NB4 (cell line): ENCODE results near the gene TRMU.

Source experiments
- MYC ChIP-seq: IDR thresholded peaks from 2 replicates; pipeline ENCODE4 v1.6.1; 2011; ENCODE audit warnings: low read depth, low read length
- POLR2A ChIP-seq: IDR thresholded peaks from 2 replicates; pipeline ENCODE4 v1.6.1; 2011; ENCODE audit warnings: mild to moderate bottlenecking; ENCODE audit not compliant: insufficient read length; ENCODE audit errors: extremely low read depth
- TF ChIP-seq, protein P1 (sequence below): IDR thresholded peaks from one replicate; pipeline ENCODE4 v1.5.1; 2012; ENCODE audit warnings: low read depth, low read length

DNA sequence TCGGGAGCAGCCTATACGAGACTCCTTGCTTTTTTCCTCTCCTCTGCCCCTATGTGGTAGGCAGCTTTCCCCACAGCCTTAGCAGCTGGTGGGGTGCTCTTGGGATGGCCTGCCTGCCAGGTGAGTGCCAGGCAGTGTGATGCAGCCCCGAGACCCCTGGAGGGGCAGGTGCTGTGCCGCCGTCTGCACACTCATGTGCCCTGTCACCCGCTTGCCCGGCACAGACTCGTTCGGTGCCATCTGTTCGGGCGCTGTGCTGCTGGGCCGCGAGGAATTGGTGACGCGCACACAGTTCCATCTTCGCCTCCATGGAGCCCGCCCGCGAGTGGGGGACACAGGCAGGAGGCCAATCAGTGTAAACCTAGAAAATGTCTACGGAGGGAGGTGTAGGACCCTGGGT lies 15.1 kb downstream of the TRMU start:
- TF ChIP-seq, protein P1, sequence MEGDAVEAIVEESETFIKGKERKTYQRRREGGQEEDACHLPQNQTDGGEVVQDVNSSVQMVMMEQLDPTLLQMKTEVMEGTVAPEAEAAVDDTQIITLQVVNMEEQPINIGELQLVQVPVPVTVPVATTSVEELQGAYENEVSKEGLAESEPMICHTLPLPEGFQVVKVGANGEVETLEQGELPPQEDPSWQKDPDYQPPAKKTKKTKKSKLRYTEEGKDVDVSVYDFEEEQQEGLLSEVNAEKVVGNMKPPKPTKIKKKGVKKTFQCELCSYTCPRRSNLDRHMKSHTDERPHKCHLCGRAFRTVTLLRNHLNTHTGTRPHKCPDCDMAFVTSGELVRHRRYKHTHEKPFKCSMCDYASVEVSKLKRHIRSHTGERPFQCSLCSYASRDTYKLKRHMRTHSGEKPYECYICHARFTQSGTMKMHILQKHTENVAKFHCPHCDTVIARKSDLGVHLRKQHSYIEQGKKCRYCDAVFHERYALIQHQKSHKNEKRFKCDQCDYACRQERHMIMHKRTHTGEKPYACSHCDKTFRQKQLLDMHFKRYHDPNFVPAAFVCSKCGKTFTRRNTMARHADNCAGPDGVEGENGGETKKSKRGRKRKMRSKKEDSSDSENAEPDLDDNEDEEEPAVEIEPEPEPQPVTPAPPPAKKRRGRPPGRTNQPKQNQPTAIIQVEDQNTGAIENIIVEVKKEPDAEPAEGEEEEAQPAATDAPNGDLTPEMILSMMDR = no peak
- TF ChIP-seq POLR2A (no peak), MYC (no peak)
